Ectodermal cell (in vitro differentiated cells): ENCODE results near the gene NXNL2.

ENCODE experiments used
- H3K27ac ChIP-seq: 2 replicates; pipeline ENCODE4 v1.7.0; 2013; ENCODE audit warnings: mild to moderate bottlenecking, low read depth, low read length; ENCODE audit not compliant: insufficient read depth, poor library complexity, severe bottlenecking
- H3K27me3 ChIP-seq: 2 replicates; pipeline ENCODE4 v1.7.0; 2013; ENCODE audit warnings: mild to moderate bottlenecking, low read length; ENCODE audit not compliant: insufficient read depth, control insufficient read depth, poor library complexity, severe bottlenecking
- H3K36me3 ChIP-seq: one replicate; pipeline ENCODE4 v1.7.0; 2013; ENCODE audit warnings: low read length; ENCODE audit not compliant: control insufficient read depth, insufficient read depth
- H3K4me1 ChIP-seq: one replicate; pipeline ENCODE4 v1.7.0; 2013; ENCODE audit warnings: low read length; ENCODE audit not compliant: control insufficient read depth, insufficient read depth
- H3K4me3 ChIP-seq: 2 replicates; pipeline ENCODE4 v1.7.0; 2013; ENCODE audit warnings: low read depth, low read length, control low read depth; ENCODE audit not compliant: insufficient read depth
- H3K9me3 ChIP-seq: 2 replicates; pipeline ENCODE4 v1.7.0; 2013; ENCODE audit warnings: mild to moderate bottlenecking, low read length, moderate library complexity; ENCODE audit not compliant: control insufficient read depth
- WGBS, 2 experiments: methylation state at CpG; one replicate each; pipeline ENCODE4 v1.1.7; 2013; ENCODE audit warnings: missing lambda C conversion rate in 2 of 2; 5-methylcytosine and 5-hydroxymethylcytosine counted together

NXNL2 gene

GRCh38 chr9:88578121-88579049, 43.4 kb downstream of the NXNL2 start:
- H3K9me3 ChIP-seq: no peaks in the 10 kb centered on the region
- no peaks in the 10 kb centered on the region for H3K4me1 ChIP-seq
- no peaks in the 10 kb centered on the region for H3K27me3 ChIP-seq
- no peak overlapping the region for H3K27ac ChIP-seq
- WGBS, 2 experiments: 54% methylated on average over 28 of the region's 28 CpGs
- H3K36me3 ChIP-seq: no peaks in the 10 kb centered on the region
- no peak overlapping the region for H3K4me3 ChIP-seq

GRCh38 chr9:88579050-88579715, 44.2 kb downstream of the NXNL2 start:
- no peak overlapping the region for H3K4me3 ChIP-seq
- no peaks in the 10 kb centered on the region for H3K36me3 ChIP-seq
- WGBS, 2 experiments: 92 to 93% methylated on average over 10 of the region's 10 CpGs

GRCh38 chr9:88580961-88581360, 46.0 kb downstream of the NXNL2 start:
- Histone ChIP-seq H3K9me3 (no peaks in the 10 kb centered on the region), H3K4me3 (no peak overlapping the region), H3K36me3 (no peaks in the 10 kb centered on the region), H3K27ac (no peak overlapping the region), H3K27me3 (no peaks in the 10 kb centered on the region), H3K4me1 (no peaks in the 10 kb centered on the region)
- 89 to 94% methylated on average over 5 of the region's 5 CpGs for whole genome bisulfite sequencing, 2 experiments

More at GRCh38 chr9:88579050-88579715, 44.2 kb downstream of the NXNL2 start:
- Histone ChIP-seq H3K27ac (no peak overlapping the region), H3K4me1 (no peaks in the 10 kb centered on the region), H3K27me3 (no peaks in the 10 kb centered on the region), H3K9me3 (no peaks in the 10 kb centered on the region)

GRCh38 chr9:88583901-88584596, 49.1 kb downstream of the NXNL2 start:
- no peak overlapping the region for H3K4me3 ChIP-seq
- WGBS, 2 experiments: 92% methylated on average over 8 of the region's 8 CpGs
- H3K27ac ChIP-seq: no peak overlapping the region
- no peaks in the 10 kb centered on the region for H3K36me3 ChIP-seq
- no peaks in the 10 kb centered on the region for H3K4me1 ChIP-seq
- no peaks in the 10 kb centered on the region for H3K9me3 ChIP-seq
- no peaks in the 10 kb centered on the region for H3K27me3 ChIP-seq

GRCh38 chr9:88585426-88585825, 50.4 kb downstream of the NXNL2 start:
- Histone ChIP-seq H3K27ac (no peak overlapping the region), H3K27me3 (no peaks in the 10 kb centered on the region), H3K36me3 (no peaks in the 10 kb centered on the region), H3K4me1 (no peaks in the 10 kb centered on the region), H3K4me3 (no peak overlapping the region), H3K9me3 (no peaks in the 10 kb centered on the region)
- 88 to 91% methylated on average over 1 of the region's 1 CpG for WGBS, 2 experiments

- WGBS, 2 experiments: 91 to 99% methylated on average over 3 of the region's 3 CpGs
- no peaks in the 10 kb centered on the region for H3K36me3 ChIP-seq
These were observed 51.5 kb downstream of the NXNL2 start for GRCh38 chr9:88586452-88586851.

GRCh38 chr9:88587182-88587581, 52.2 kb downstream of the NXNL2 start:
- Histone ChIP-seq H3K4me1 (no peaks in the 10 kb centered on the region), H3K9me3 (no peaks in the 10 kb centered on the region), H3K4me3 (no peak overlapping the region), H3K36me3 (no peaks in the 10 kb centered on the region), H3K27ac (no peak overlapping the region), H3K27me3 (no peaks in the 10 kb centered on the region)
- 84 to 90% methylated on average over 3 of the region's 3 CpGs for whole genome bisulfite sequencing, 2 experiments

More at GRCh38 chr9:88586452-88586851, 51.5 kb downstream of the NXNL2 start:
- no peaks in the 10 kb centered on the region for H3K27me3 ChIP-seq
- H3K4me3 ChIP-seq: no peak overlapping the region
- no peaks in the 10 kb centered on the region for H3K9me3 ChIP-seq
- H3K27ac ChIP-seq: no peak overlapping the region
- H3K4me1 ChIP-seq: no peaks in the 10 kb centered on the region

- Histone ChIP-seq H3K4me3 (no peak overlapping the region), H3K36me3 (no peaks in the 10 kb centered on the region), H3K9me3 (no peaks in the 10 kb centered on the region), H3K4me1 (no peaks in the 10 kb centered on the region), H3K27ac (no peak overlapping the region), H3K27me3 (no peaks in the 10 kb centered on the region)
- 94 to 95% methylated on average over 9 of the region's 9 CpGs for WGBS, 2 experiments
These were observed 53.1 kb downstream of the NXNL2 start for GRCh38 chr9:88587885-88588649.

- H3K4me3 ChIP-seq: no peak overlapping the region
- WGBS, 2 experiments: 89 to 90% methylated on average over 3 of the region's 3 CpGs
- no peaks in the 10 kb centered on the region for H3K9me3 ChIP-seq
- no peaks in the 10 kb centered on the region for H3K36me3 ChIP-seq
- H3K4me1 ChIP-seq: no peaks in the 10 kb centered on the region
- no peak overlapping the region for H3K27ac ChIP-seq
- no peaks in the 10 kb centered on the region for H3K27me3 ChIP-seq
These were observed 54.7 kb downstream of the NXNL2 start for GRCh38 chr9:88589656-88590055.
